B cell (primary cell): ENCODE results near the gene KPNB1. TPM values are rescaled to one million over a fixed set of nuclear protein-coding genes. Genes with fewer than 3 reads are reported as not detected.

Experiments
- ATAC-seq: fragments of 200-7000 bp; cut with Tn5 transposase; one replicate; pipeline ENCODE4 v1.10.0; 2021; ENCODE audit warnings: low read depth, mild to moderate bottlenecking, moderate number of reproducible peaks, moderate library complexity
- CTCF ChIA-PET: fragments of 350-600 bp; sonication (Branson Sonifier 250); formaldehyde crosslinking; loops from one replicate; lab custom pipeline; 2021; ENCODE audit warnings: antibody characterized with exemption, inconsistent platforms; lab: Charles Lee
- POLR2A ChIA-PET: fragments of 350-600 bp; sonication (Branson Sonifier 250); formaldehyde crosslinking; loops from one replicate; lab custom pipeline; 2021; ENCODE audit warnings: antibody characterized with exemption; lab: Charles Lee
- DNase-seq: peaks from one replicate; pipeline ENCODE4 v3.0.0; 2013
- H2AFZ ChIP-seq: 2 replicates; pipeline ENCODE4 v1.6.1; 2012; ENCODE audit warnings: mild to moderate bottlenecking, low read depth, low read length; ENCODE audit not compliant: insufficient read depth, poor library complexity, severe bottlenecking
- H3K27ac ChIP-seq, 2 donors: 1 replicate in 1 of 2; 2 replicates in 1 of 2; pipeline ENCODE4 v1.5.1; 2012 to 2013; ENCODE audit warnings: low read length in 2 of 2, mild to moderate bottlenecking in 2 of 2, moderate library complexity in 1 of 2
- H3K27me3 ChIP-seq, 4 experiments: fragments of 200-600 bp in 1 of 4; sonication (generic) in 1 of 4; replicated peaks in 1 of 4; 1 replicate in 2 of 4; 2 replicates in 2 of 4; pipeline versions ENCODE4 v1.6.1 to v1.7.0; 2013 to 2016; ENCODE audit warnings: low read length in 3 of 4, mild to moderate bottlenecking in 2 of 4, mixed read lengths in 1 of 4, moderate library complexity in 1 of 4; ENCODE audit not compliant: insufficient read depth in 4 of 4, control insufficient read depth in 3 of 4; ENCODE audit errors: control extremely low read depth in 1 of 4
- H3K36me3 ChIP-seq, 2 experiments: replicated peaks in 1 of 2; 1 replicate in 1 of 2; 2 replicates in 1 of 2; pipeline versions ENCODE4 v1.6.1 to v1.7.1; 2013; ENCODE audit warnings: low read length in 1 of 2; ENCODE audit not compliant: insufficient read depth in 2 of 2, control insufficient read depth in 1 of 2; ENCODE audit errors: control extremely low read depth in 1 of 2, extremely low read depth in 1 of 2
- H3K4me1 ChIP-seq, 2 donors: fragments of 200-600 bp in 1 of 2; sonication (generic) in 1 of 2; 1 replicate in 1 of 2; 2 replicates in 1 of 2; pipeline versions ENCODE4 v1.5.1 to v1.6.1; 2013 to 2017; ENCODE audit warnings: low read length in 2 of 2; ENCODE audit not compliant: control insufficient read depth in 2 of 2, insufficient read depth in 2 of 2
- H3K4me2 ChIP-seq: replicated peaks from 2 replicates; pipeline ENCODE3; 2012; ENCODE audit warnings: mild to moderate bottlenecking, low read depth, low read length; ENCODE audit not compliant: poor library complexity, severe bottlenecking
- H3K4me3 ChIP-seq, 5 experiments: fragments of 200-600 bp in 1 of 5; sonication (generic) in 1 of 5; 1 replicate in 3 of 5; 2 replicates in 2 of 5; pipeline versions ENCODE4 v1.5.1 to v1.7.0; 2011 to 2016; ENCODE audit warnings: low read length in 4 of 5, mild to moderate bottlenecking in 4 of 5, low read depth in 2 of 5, control low read depth in 1 of 5, moderate library complexity in 1 of 5; ENCODE audit not compliant: insufficient read depth in 1 of 5; ENCODE audit errors: control extremely low read depth in 1 of 5, extremely low read depth in 1 of 5
- H3K79me2 ChIP-seq: fragments of 200-600 bp; sonication (generic); one replicate; pipeline ENCODE4 v1.6.0; 2016; ENCODE audit warnings: low read length; ENCODE audit not compliant: control insufficient read depth, insufficient read depth
- H3K9ac ChIP-seq: fragments of 200-600 bp; sonication (generic); 2 replicates; pipeline ENCODE4 v1.6.1; 2017; ENCODE audit warnings: mild to moderate bottlenecking, low read length, moderate library complexity
- H3K9me3 ChIP-seq, 3 donors: one replicate each; pipeline versions ENCODE4 v1.6.1 to v1.7.1; 2013; ENCODE audit warnings: low read length in 2 of 3; ENCODE audit not compliant: control insufficient read depth in 2 of 3, insufficient read depth in 1 of 3; ENCODE audit errors: control extremely low read depth in 1 of 3
- H4K20me1 ChIP-seq: 2 replicates; pipeline ENCODE4 v1.6.0; 2012; ENCODE audit warnings: mild to moderate bottlenecking, low read length; ENCODE audit not compliant: insufficient read depth, control insufficient read depth, poor library complexity, severe bottlenecking
- H3K27ac Mint-ChIP-seq: one replicate; pipeline ENCODE4 v1.8.0; 2021; ENCODE audit warnings: mixed read lengths
- H3K27me3 Mint-ChIP-seq: one replicate; pipeline ENCODE4 v1.8.0; 2021; ENCODE audit warnings: mixed read lengths
- H3K4me1 Mint-ChIP-seq: one replicate; pipeline ENCODE4 v1.8.0; 2021; ENCODE audit warnings: mixed read lengths
- H3K4me3 Mint-ChIP-seq: one replicate; pipeline ENCODE4 v1.8.0; 2021; ENCODE audit warnings: mixed read lengths
- H3K9me3 Mint-ChIP-seq: one replicate; pipeline ENCODE4 v1.8.0; 2022; ENCODE audit warnings: mixed read lengths; ENCODE audit not compliant: insufficient read depth
- EZH2 ChIP-seq: IDR thresholded peaks from 2 replicates; pipeline ENCODE4 v1.6.1; 2012; ENCODE audit warnings: borderline replicate concordance, low read depth, mild to moderate bottlenecking, moderate library complexity, low read length; ENCODE audit not compliant: insufficient read depth, poor library complexity, severe bottlenecking
- WGBS: methylation state at CpG from one replicate; pipeline ENCODE4 v1.1.5; 2013; ENCODE audit warnings: missing lambda C conversion rate; ENCODE audit not compliant: insufficient coverage; 5-methylcytosine and 5-hydroxymethylcytosine counted together
- intact Hi-C: fragments of 100-400 bp; cut with micrococcal nuclease; formaldehyde crosslinking; loops from one replicate; pipeline ENCODE4 v1.10.0; 2022
- polyA plus RNA-seq: library from polyadenylated mRNA; depleted of rRNA; stranded (reverse); fragments of >200 nt; gene quantifications from 2 replicates; pipeline ENCODE4 v1.2.3, GENCODE V29; 2012
- total RNA-seq, 2 donors: library from RNA; stranded (reverse); fragments of 120-200 nt in 1 of 2; gene quantifications; 1 replicate in 1 of 2; 2 replicates in 1 of 2; pipeline versions ENCODE4 v1.2.3 to v1.2.4, GENCODE V29; 2013 to 2022
- TF ChIP-seq, protein P1 (sequence below): fragments of 200-600 bp; IDR thresholded peaks from one replicate; pipeline ENCODE4 v1.8.0; 2022; ENCODE audit warnings: antibody characterized with exemption, mild to moderate bottlenecking

Gene KPNB1
- total and polyA plus RNA-seq, 2 donors (not counting 1 experiment from before 2014, with no cell fraction given): 60.6 to 278 TPM

DNA sequence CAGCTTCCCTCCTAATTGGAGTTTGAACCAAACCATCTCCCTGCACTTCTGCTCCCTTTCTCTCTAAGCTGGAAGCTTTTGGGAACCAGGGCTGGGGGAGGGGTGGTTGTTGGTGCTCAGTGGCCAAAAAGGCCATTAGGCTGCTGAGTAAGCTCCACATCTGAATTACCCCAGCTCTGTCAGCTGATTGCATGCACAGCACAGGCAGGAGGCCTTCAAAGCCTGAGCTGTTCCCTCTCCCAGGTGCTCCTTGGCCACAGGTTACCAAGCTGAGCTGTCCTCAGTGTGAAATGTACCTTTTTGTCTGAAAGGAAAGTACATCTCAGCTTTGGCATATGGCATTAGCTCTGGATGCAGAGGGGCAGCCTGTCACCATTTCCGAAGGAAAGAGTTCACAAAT lies 38.0 kb downstream of the KPNB1 start:
- peaks cover 9% of the 10 kb centered on the region for H3K4me1 Mint-ChIP-seq
- H3K4me3 Mint-ChIP-seq: no peak overlapping the region
- Histone ChIP-seq H3K4me3 (no peak overlapping the region), H4K20me1 (no peaks in the 10 kb centered on the region), H3K79me2 (peaks cover 3% of the 10 kb centered on the region), H3K9ac (no peak overlapping the region), H3K4me2 (no peak overlapping the region), H3K36me3 (peaks cover 4 to 20% of the 10 kb centered on the region in 2 experiments), H3K27ac (no peak overlapping the region), H3K27me3 (peaks cover 0 to 5% (median 2%) of the 10 kb centered on the region in 4 experiments), H3K4me1 (peaks cover 9 to 10% of the 10 kb centered on the region in 2 donors), H3K9me3 (no peaks in the 10 kb centered on the region), H2AFZ (no peak overlapping the region)
- WGBS: 91% methylated on average over 1 of the region's 1 CpG
- TF ChIP-seq, protein P1, sequence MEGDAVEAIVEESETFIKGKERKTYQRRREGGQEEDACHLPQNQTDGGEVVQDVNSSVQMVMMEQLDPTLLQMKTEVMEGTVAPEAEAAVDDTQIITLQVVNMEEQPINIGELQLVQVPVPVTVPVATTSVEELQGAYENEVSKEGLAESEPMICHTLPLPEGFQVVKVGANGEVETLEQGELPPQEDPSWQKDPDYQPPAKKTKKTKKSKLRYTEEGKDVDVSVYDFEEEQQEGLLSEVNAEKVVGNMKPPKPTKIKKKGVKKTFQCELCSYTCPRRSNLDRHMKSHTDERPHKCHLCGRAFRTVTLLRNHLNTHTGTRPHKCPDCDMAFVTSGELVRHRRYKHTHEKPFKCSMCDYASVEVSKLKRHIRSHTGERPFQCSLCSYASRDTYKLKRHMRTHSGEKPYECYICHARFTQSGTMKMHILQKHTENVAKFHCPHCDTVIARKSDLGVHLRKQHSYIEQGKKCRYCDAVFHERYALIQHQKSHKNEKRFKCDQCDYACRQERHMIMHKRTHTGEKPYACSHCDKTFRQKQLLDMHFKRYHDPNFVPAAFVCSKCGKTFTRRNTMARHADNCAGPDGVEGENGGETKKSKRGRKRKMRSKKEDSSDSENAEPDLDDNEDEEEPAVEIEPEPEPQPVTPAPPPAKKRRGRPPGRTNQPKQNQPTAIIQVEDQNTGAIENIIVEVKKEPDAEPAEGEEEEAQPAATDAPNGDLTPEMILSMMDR: no peak
- TF ChIP-seq EZH2: no peak
- no peak for DNase-seq
- CTCF ChIA-PET: interaction anchor here (0.9 to 1.5 kb wide), 3 partner anchors 9 to 24 kb away, joined by 3 to 8 read pairs (median 3); no protein-coding TSS in a partner anchor
- no peaks in the 10 kb centered on the region for H3K9me3 Mint-ChIP-seq
- no peak overlapping the region for H3K27ac Mint-ChIP-seq
- ATAC-seq: no peak
- H3K27me3 Mint-ChIP-seq: no peaks in the 10 kb centered on the region
- intact Hi-C loops: no loop called here
- POLR2A ChIA-PET: no interaction called here

- WGBS: 63% methylated on average over 3 of the region's 3 CpGs
- CTCF ChIA-PET: no interaction called here
These were observed 40.4 kb downstream of the KPNB1 start for GRCh38 chr17:47690121-47690520.

More at GRCh38 chr17:47690121-47690520, 40.4 kb downstream of the KPNB1 start:
- Histone ChIP-seq H3K4me1 (peaks cover 19 to 23% of the 10 kb centered on the region in 2 donors), H4K20me1 (no peaks in the 10 kb centered on the region), H3K36me3 (peaks cover 0 to 6% of the 10 kb centered on the region in 2 experiments), H3K4me2 (no peak overlapping the region), H3K79me2 (peaks cover 3% of the 10 kb centered on the region), H3K4me3 (no peak overlapping the region), H3K9me3 (no peaks in the 10 kb centered on the region), H3K9ac (no peak overlapping the region), H2AFZ (no peak overlapping the region), H3K27me3 (peaks cover 0 to 5% (median 2%) of the 10 kb centered on the region in 4 experiments), H3K27ac (no peak overlapping the region)
- DNase-seq (no peak), ATAC-seq (no peak)
- TF ChIP-seq EZH2: no peak
- Mint-ChIP-seq H3K27ac (no peak overlapping the region), H3K27me3 (no peaks in the 10 kb centered on the region), H3K4me1 (peaks cover 22% of the 10 kb centered on the region), H3K4me3 (no peak overlapping the region), H3K9me3 (no peaks in the 10 kb centered on the region)
- intact Hi-C loops: loop anchor here (10.0 kb wide), 1 partner anchor 115 kb away; no protein-coding TSS in a partner anchor
- POLR2A ChIA-PET: no interaction called here
